ENCODE measurements around the gene FUCA2. TPM values are rescaled to one million over a fixed set of nuclear protein-coding genes. Genes with fewer than 3 reads are reported as not detected.

FUCA2 gene
- total RNA-seq, 1 experiment from 2014 or later: 48.5 TPM

- H3K27ac Mint-ChIP-seq: no peak overlapping the region
- ATAC-seq (no peak), DNase-seq (ENCODE audit: low spot score) (no peak)
- H3K4me3 Mint-ChIP-seq: no peak overlapping the region
- H3K27me3 Mint-ChIP-seq (ENCODE audit: low read depth): peaks cover 25% of the 10 kb centered on the region
- no peaks in the 10 kb centered on the region for H3K9me3 Mint-ChIP-seq
- TF ChIP-seq JUN (CRISPR knock-in tag; IDR thresholded peaks at IDR 0.05) (no peak), ZNF232 (CRISPR knock-in tag; IDR thresholded peaks at IDR 0.05) (no peak), CDX4 (CRISPR knock-in tag; IDR thresholded peaks at IDR 0.05; ENCODE audit: borderline replicate concordance) (no peak), ETV6 (CRISPR knock-in tag; IDR thresholded peaks at IDR 0.05) (no peak), ZMAT4 (CRISPR knock-in tag; IDR thresholded peaks at IDR 0.05) (no peak), ZBTB43 (CRISPR knock-in tag; IDR thresholded peaks at IDR 0.05) (no peak), ZNF425 (CRISPR knock-in tag; conservative IDR thresholded peaks at IDR 0.05) (no peak), ATF1 (CRISPR knock-in tag; IDR thresholded peaks at IDR 0.05) (no peak), E2F5 (CRISPR knock-in tag; IDR thresholded peaks at IDR 0.05) (no peak), OVOL2 (CRISPR knock-in tag; IDR thresholded peaks at IDR 0.05; ENCODE audit: borderline replicate concordance) (no peak), GRHL2 (CRISPR knock-in tag; IDR thresholded peaks at IDR 0.05; ENCODE audit: insufficient replicate concordance, severe bottlenecking) (no peak), SMAD3 (CRISPR knock-in tag; IDR thresholded peaks at IDR 0.05; ENCODE audit: borderline replicate concordance) (no peak), MAX (CRISPR knock-in tag; IDR thresholded peaks at IDR 0.05) (no peak), SMAD4 (CRISPR knock-in tag; IDR thresholded peaks at IDR 0.05) (no peak)
- TF ChIP-seq, protein P1, sequence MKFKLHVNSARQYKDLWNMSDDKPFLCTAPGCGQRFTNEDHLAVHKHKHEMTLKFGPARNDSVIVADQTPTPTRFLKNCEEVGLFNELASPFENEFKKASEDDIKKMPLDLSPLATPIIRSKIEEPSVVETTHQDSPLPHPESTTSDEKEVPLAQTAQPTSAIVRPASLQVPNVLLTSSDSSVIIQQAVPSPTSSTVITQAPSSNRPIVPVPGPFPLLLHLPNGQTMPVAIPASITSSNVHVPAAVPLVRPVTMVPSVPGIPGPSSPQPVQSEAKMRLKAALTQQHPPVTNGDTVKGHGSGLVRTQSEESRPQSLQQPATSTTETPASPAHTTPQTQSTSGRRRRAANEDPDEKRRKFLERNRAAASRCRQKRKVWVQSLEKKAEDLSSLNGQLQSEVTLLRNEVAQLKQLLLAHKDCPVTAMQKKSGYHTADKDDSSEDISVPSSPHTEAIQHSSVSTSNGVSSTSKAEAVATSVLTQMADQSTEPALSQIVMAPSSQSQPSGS (CRISPR knock-in tag; IDR thresholded peaks at IDR 0.05; ENCODE audit: borderline replicate concordance, low read depth): no peak
- TF ChIP-seq, protein P2, sequence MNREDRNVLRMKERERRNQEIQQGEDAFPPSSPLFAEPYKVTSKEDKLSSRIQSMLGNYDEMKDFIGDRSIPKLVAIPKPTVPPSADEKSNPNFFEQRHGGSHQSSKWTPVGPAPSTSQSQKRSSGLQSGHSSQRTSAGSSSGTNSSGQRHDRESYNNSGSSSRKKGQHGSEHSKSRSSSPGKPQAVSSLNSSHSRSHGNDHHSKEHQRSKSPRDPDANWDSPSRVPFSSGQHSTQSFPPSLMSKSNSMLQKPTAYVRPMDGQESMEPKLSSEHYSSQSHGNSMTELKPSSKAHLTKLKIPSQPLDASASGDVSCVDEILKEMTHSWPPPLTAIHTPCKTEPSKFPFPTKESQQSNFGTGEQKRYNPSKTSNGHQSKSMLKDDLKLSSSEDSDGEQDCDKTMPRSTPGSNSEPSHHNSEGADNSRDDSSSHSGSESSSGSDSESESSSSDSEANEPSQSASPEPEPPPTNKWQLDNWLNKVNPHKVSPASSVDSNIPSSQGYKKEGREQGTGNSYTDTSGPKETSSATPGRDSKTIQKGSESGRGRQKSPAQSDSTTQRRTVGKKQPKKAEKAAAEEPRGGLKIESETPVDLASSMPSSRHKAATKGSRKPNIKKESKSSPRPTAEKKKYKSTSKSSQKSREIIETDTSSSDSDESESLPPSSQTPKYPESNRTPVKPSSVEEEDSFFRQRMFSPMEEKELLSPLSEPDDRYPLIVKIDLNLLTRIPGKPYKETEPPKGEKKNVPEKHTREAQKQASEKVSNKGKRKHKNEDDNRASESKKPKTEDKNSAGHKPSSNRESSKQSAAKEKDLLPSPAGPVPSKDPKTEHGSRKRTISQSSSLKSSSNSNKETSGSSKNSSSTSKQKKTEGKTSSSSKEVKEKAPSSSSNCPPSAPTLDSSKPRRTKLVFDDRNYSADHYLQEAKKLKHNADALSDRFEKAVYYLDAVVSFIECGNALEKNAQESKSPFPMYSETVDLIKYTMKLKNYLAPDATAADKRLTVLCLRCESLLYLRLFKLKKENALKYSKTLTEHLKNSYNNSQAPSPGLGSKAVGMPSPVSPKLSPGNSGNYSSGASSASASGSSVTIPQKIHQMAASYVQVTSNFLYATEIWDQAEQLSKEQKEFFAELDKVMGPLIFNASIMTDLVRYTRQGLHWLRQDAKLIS (CRISPR knock-in tag; IDR thresholded peaks at IDR 0.05; ENCODE audit: borderline replicate concordance): no peak
- TF ChIP-seq, protein P3, sequence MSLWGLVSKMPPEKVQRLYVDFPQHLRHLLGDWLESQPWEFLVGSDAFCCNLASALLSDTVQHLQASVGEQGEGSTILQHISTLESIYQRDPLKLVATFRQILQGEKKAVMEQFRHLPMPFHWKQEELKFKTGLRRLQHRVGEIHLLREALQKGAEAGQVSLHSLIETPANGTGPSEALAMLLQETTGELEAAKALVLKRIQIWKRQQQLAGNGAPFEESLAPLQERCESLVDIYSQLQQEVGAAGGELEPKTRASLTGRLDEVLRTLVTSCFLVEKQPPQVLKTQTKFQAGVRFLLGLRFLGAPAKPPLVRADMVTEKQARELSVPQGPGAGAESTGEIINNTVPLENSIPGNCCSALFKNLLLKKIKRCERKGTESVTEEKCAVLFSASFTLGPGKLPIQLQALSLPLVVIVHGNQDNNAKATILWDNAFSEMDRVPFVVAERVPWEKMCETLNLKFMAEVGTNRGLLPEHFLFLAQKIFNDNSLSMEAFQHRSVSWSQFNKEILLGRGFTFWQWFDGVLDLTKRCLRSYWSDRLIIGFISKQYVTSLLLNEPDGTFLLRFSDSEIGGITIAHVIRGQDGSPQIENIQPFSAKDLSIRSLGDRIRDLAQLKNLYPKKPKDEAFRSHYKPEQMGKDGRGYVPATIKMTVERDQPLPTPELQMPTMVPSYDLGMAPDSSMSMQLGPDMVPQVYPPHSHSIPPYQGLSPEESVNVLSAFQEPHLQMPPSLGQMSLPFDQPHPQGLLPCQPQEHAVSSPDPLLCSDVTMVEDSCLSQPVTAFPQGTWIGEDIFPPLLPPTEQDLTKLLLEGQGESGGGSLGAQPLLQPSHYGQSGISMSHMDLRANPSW (CRISPR knock-in tag; conservative IDR thresholded peaks at IDR 0.05; ENCODE audit: low read depth): no peak
- TF ChIP-seq, protein P4, sequence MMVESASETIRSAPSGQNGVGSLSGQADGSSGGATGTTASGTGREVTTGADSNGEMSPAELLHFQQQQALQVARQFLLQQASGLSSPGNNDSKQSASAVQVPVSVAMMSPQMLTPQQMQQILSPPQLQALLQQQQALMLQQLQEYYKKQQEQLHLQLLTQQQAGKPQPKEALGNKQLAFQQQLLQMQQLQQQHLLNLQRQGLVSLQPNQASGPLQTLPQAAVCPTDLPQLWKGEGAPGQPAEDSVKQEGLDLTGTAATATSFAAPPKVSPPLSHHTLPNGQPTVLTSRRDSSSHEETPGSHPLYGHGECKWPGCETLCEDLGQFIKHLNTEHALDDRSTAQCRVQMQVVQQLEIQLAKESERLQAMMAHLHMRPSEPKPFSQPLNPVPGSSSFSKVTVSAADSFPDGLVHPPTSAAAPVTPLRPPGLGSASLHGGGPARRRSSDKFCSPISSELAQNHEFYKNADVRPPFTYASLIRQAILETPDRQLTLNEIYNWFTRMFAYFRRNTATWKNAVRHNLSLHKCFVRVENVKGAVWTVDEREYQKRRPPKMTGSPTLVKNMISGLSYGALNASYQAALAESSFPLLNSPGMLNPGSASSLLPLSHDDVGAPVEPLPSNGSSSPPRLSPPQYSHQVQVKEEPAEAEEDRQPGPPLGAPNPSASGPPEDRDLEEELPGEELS (CRISPR knock-in tag; IDR thresholded peaks at IDR 0.05): no peak
- peaks cover 3% of the 10 kb centered on the region; the same call in 1 of the 2 replicates for H3K36me3 Mint-ChIP-seq
- CTCF ChIA-PET: interaction anchor here (0.7 kb wide), 2 partner anchors 18 to 90 kb away, joined by 3 read pairs; no protein-coding TSS in a partner anchor
- POLR2A ChIA-PET: no interaction called here
- peaks cover 26% of the 10 kb centered on the region for H3K4me1 Mint-ChIP-seq
Observed at GRCh38 chr6:143517447-143517773, 5.9 kb upstream of the FUCA2 start.

Measured in WTC11 (cell line).